ENCODE results near the gene MYL3. TPM values are rescaled to one million over a fixed set of nuclear protein-coding genes. Genes with fewer than 3 reads are reported as not detected.

Gene MYL3
- total RNA-seq, 3 donors from 2014 or later (not counting 1 experiment from before 2014, with no cell fraction given): not detected

DNA sequence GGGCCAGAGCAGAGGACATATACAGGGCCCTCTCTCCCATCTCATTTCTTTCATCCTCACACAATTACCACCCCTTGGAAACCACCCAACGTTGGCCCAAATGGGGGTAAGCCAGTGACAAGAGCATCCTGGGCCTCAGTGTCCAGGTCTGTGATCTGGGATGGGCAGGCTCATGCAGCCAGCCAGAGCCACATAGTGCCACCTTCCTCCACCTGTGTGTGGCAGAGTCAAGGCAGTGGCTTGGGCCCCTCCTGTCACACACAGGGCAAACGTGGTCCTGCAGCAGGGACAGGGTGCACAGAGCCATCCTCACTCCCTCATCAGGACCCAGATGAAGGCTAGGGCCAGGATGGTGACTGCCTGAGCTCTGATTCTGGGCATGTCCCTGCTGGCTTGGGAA is 2.3 kb upstream of the MYL3 start:
- Histone ChIP-seq H3K4me3 (ENCODE audit: low read length) (no peak overlapping the region), H3K27me3 (ENCODE audit: control insufficient read depth, insufficient read depth, low read length) (no peaks in the 10 kb centered on the region), H3K27ac (ENCODE audit: low read length) (no peak overlapping the region), H3K9me3 (ENCODE audit: control insufficient read depth, insufficient read depth, low read length) (no peaks in the 10 kb centered on the region), H3K36me3 (ENCODE audit: control insufficient read depth, insufficient read depth, low read length) (no peaks in the 10 kb centered on the region), H3K4me1 (ENCODE audit: control insufficient read depth, insufficient read depth, low read length) (no peaks in the 10 kb centered on the region)
- Mint-ChIP-seq H3K9me3 (no peaks in the 10 kb centered on the region), H3K27ac (no peak overlapping the region), H3K4me1 (no peaks in the 10 kb centered on the region), H3K36me3 (no peaks in the 10 kb centered on the region), H3K27me3 (ENCODE audit: low read depth in 2 of 2) (no peaks in the 10 kb centered on the region), H3K4me3 (no peak overlapping the region)
- DNase-seq (no peak), ATAC-seq (no peak)
- 59% methylated on average over 2 of the region's 2 CpGs for WGBS (ENCODE audit: insufficient coverage)
- TF ChIP-seq, protein P1, sequence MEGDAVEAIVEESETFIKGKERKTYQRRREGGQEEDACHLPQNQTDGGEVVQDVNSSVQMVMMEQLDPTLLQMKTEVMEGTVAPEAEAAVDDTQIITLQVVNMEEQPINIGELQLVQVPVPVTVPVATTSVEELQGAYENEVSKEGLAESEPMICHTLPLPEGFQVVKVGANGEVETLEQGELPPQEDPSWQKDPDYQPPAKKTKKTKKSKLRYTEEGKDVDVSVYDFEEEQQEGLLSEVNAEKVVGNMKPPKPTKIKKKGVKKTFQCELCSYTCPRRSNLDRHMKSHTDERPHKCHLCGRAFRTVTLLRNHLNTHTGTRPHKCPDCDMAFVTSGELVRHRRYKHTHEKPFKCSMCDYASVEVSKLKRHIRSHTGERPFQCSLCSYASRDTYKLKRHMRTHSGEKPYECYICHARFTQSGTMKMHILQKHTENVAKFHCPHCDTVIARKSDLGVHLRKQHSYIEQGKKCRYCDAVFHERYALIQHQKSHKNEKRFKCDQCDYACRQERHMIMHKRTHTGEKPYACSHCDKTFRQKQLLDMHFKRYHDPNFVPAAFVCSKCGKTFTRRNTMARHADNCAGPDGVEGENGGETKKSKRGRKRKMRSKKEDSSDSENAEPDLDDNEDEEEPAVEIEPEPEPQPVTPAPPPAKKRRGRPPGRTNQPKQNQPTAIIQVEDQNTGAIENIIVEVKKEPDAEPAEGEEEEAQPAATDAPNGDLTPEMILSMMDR (IDR thresholded peaks at IDR 0.05): no peak
- intact Hi-C loops (cut with micrococcal nuclease): loop anchor here (2.0 kb wide), 1 partner anchor 459 kb away; no protein-coding TSS in a partner anchor

DNA sequence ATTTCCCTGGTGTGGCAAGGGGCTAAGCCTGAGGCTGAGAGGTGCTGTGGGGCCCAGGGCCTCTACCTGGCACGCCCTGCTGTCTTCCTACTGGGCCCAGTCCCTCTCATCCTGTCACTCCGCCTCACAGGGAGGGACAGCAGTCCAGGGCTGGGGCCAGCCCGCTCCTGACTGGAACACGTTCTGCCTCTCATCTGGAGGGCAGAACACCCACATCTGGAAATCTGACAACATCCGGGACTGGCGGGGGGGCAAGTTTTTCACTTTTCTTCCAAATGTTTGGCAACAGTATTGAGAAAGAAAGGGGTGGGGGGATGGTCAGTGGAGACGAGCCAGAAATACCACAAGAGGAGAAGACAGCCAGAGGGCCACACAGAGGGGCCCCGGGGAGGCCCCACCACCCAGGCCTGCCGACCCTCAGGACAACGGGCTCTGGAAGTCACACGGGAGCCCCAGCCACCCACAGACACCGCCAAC is 1.8 kb upstream of the MYL3 start:
- ATAC-seq (no peak), DNase-seq (no peak)
- Mint-ChIP-seq H3K27me3 (ENCODE audit: low read depth in 2 of 2) (no peaks in the 10 kb centered on the region), H3K4me3 (no peak overlapping the region), H3K36me3 (no peaks in the 10 kb centered on the region), H3K27ac (no peak overlapping the region), H3K9me3 (no peaks in the 10 kb centered on the region), H3K4me1 (no peaks in the 10 kb centered on the region)
- Histone ChIP-seq H3K4me1 (ENCODE audit: control insufficient read depth, insufficient read depth, low read length) (no peaks in the 10 kb centered on the region), H3K36me3 (ENCODE audit: control insufficient read depth, insufficient read depth, low read length) (no peaks in the 10 kb centered on the region), H3K4me3 (ENCODE audit: low read length) (no peak overlapping the region), H3K27ac (ENCODE audit: low read length) (no peak overlapping the region), H3K27me3 (ENCODE audit: control insufficient read depth, insufficient read depth, low read length) (no peaks in the 10 kb centered on the region), H3K9me3 (ENCODE audit: control insufficient read depth, insufficient read depth, low read length) (no peaks in the 10 kb centered on the region)
- TF ChIP-seq, protein P1 (IDR thresholded peaks at IDR 0.05): no peak
- intact Hi-C loops (cut with micrococcal nuclease): loop anchor here (2.0 kb wide), 1 partner anchor 460 kb away; no protein-coding TSS in a partner anchor
- WGBS (ENCODE audit: insufficient coverage): 73% methylated on average over 12 of the region's 12 CpGs

DNA sequence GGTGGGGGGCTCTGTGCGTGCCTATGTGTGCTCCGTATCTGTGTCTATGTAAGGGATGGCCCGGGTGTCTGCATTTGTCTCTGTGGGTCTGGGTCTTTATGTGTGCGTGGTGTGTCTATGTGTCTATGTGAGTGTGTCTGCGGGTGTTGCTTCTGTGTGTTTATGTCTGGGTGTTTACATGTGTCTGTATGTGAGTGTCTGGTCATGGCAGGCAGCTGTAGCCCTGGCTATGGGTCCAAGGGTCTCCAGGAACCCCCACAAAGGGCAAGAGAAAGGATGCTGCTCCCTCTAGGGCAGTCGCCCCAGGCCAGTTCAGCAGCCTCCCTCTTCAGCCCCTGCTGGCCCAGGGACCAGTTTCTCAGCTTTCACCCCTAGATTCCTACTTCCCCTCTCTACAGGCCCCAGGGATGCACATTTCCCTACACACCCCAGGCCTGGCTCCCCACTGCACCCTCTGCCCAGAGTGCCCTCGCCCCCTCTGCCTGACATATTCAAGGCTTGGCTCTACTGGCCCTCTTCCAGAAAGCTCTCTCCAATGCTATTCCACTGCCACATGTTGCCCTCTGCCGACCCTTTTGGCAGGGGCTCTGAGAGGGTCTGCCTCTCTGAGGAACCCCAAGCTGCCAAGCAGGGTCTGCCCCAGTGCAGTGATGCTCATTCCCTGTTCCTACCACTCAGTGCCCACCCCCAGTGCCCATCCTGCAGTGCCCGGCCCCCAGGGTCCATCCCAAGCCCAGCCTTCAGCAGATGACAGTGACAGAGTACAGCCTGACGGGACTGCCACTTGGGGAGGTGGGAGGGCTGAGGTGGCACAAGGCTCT is 1.0 kb upstream of the MYL3 start:
- Mint-ChIP-seq H3K9me3 (no peaks in the 10 kb centered on the region), H3K4me1 (no peaks in the 10 kb centered on the region), H3K4me3 (no peak overlapping the region), H3K27ac (no peak overlapping the region), H3K27me3 (ENCODE audit: low read depth in 2 of 2) (no peaks in the 10 kb centered on the region), H3K36me3 (no peaks in the 10 kb centered on the region)
- TF ChIP-seq, protein P1 (IDR thresholded peaks at IDR 0.05): no peak
- intact Hi-C loops (cut with micrococcal nuclease): loop anchor here (2.0 kb wide), 1 partner anchor 461 kb away; no protein-coding TSS in a partner anchor
- Histone ChIP-seq H3K4me3 (ENCODE audit: low read length) (no peak overlapping the region), H3K27ac (ENCODE audit: low read length) (no peak overlapping the region), H3K27me3 (ENCODE audit: control insufficient read depth, insufficient read depth, low read length) (no peaks in the 10 kb centered on the region), H3K36me3 (ENCODE audit: control insufficient read depth, insufficient read depth, low read length) (no peaks in the 10 kb centered on the region), H3K4me1 (ENCODE audit: control insufficient read depth, insufficient read depth, low read length) (no peaks in the 10 kb centered on the region), H3K9me3 (ENCODE audit: control insufficient read depth, insufficient read depth, low read length) (no peaks in the 10 kb centered on the region)
- WGBS (ENCODE audit: insufficient coverage): 89% methylated on average over 10 of the region's 10 CpGs
- DNase-seq (no peak), ATAC-seq (no peak)

Measured in natural killer cell (primary cell).